Activated CD8-positive, alpha-beta T cell treated with anti-CD3 and anti-CD28 coated beads for 36 hours (primary cell): ENCODE results near the gene TMEM88. TPM values are rescaled to one million over a fixed set of nuclear protein-coding genes. Genes with fewer than 3 reads are reported as not detected.

Source experiments
- ATAC-seq: fragments of 200-7000 bp; cut with Tn5 transposase; one replicate; pipeline ENCODE4 v1.10.0; 2021; ENCODE audit warnings: mild to moderate bottlenecking, moderate library complexity
- CTCF ChIA-PET: fragments of 350-600 bp; sonication (Branson Sonifier 250); formaldehyde crosslinking; loops from one replicate; lab custom pipeline; 2021; ENCODE audit warnings: antibody characterized with exemption; lab: Charles Lee
- POLR2A ChIA-PET: fragments of 350-600 bp; sonication (Branson Sonifier 250); formaldehyde crosslinking; loops from one replicate; lab custom pipeline; 2021; ENCODE audit warnings: antibody characterized with exemption; lab: Charles Lee
- DNase-seq: peaks from one replicate; pipeline ENCODE4 v3.0.0-alpha.2; 2020
- H3K27ac Mint-ChIP-seq: one replicate; pipeline ENCODE4 v1.8.0; 2021; ENCODE audit warnings: mild to moderate bottlenecking, mixed read lengths
- H3K27me3 Mint-ChIP-seq: one replicate; pipeline ENCODE4 v1.8.0; 2021; ENCODE audit warnings: mixed read lengths
- H3K36me3 Mint-ChIP-seq: one replicate; pipeline ENCODE4 v1.8.0; 2021; ENCODE audit warnings: low read depth, mixed read lengths
- H3K4me1 Mint-ChIP-seq: one replicate; pipeline ENCODE4 v1.8.0; 2021; ENCODE audit warnings: low read depth, mixed read lengths
- H3K4me3 Mint-ChIP-seq: one replicate; pipeline ENCODE4 v1.8.0; 2021; ENCODE audit warnings: mild to moderate bottlenecking, moderate library complexity, mixed read lengths
- H3K9me3 Mint-ChIP-seq: one replicate; pipeline ENCODE4 v1.8.0; 2021; ENCODE audit warnings: mixed read lengths
- CTCF ChIP-seq: fragments of 200-600 bp; IDR thresholded peaks from one replicate; pipeline ENCODE4 v1.8.0; 2022; ENCODE audit warnings: antibody characterized with exemption, mild to moderate bottlenecking
- intact Hi-C: fragments of 100-400 bp; cut with micrococcal nuclease; formaldehyde crosslinking; loops from one replicate; pipeline ENCODE4 v1.10.0; 2022
- total RNA-seq, 2 experiments: library from RNA; stranded (reverse); gene quantifications; one replicate each; pipeline ENCODE4 v1.2.3, GENCODE V29; 2021

The TMEM88 gene
- total RNA-seq, 2 experiments from 2014 or later, result 2.4 to 2.9 TPM

- DNase-seq (no peak), ATAC-seq (peak; percentile 1)
- Mint-ChIP-seq H3K4me3 (peak overlapping the region; percentile 83), H3K9me3 (no peaks in the 10 kb centered on the region), H3K27me3 (no peaks in the 10 kb centered on the region), H3K36me3 (peaks cover 44% of the 10 kb centered on the region), H3K4me1 (peaks cover 52% of the 10 kb centered on the region), H3K27ac (peak overlapping the region; percentile 98)
- POLR2A ChIA-PET, result interaction anchor here (0.6 to 6.6 kb wide), 8 partner anchors 8 to 156 kb away, joined by 3 to 35 read pairs (median 4); partner anchors contain the start of genes NAA38, TMEM88 and TP53
- intact Hi-C loops, result loop anchor here (2.0 to 5.0 kb wide), 2 partner anchors 14 to 44 kb away; partner anchors contain the start of genes CHD3 and NAA38
- CTCF ChIA-PET, result interaction anchor here (1.0 to 1.8 kb wide), 3 partner anchors 8 to 14 kb away, joined by 3 to 5 read pairs (median 5); partner anchors contain the start of genes CYB5D1 and NAA38
- no peak for TF ChIP-seq CTCF
Measured at GRCh38 chr17:7843257-7843535, 11.7 kb upstream of the TMEM88 start.

DNA sequence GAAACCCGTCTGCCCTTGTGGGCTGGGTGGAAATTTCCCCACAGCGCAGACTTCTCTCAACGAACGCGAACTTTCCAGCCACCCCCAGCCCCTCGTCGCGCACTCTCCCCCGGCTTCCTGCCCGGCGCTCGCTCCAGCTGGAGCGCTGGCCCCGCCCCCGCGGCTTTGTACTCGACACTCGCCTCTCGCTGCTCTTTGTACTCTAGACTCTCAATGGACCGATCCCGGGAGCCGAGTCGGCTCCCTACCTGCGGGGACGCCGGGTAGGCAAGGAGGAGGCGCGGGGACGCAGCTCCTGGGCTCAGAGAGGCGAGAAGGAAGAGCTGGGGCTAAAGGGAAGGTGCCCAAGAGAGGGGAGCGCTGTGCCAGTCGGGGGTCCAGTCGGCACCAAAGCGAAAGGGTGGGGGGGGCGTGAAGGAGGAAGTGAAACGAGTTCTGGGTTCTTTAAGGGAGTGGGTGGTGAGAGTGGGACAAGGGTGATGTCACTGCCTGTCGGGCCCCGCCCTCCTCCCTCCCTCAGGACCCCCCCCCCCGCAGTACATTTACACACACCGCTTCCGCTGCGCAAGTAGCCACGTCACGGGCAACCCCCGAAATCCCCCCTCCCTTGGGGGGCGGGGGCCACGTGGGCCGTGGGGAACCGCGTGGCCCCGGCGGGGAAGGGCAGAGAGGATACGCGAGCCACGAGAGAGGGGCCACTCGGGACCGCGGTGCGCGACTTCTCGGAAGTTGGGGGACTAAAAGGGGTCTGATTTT lies 11.2 kb upstream of the TMEM88 start:
- H3K27ac Mint-ChIP-seq, result peak overlapping the region; percentile 98
- DNase-seq, result peak; percentile 94
- intact Hi-C loops, result loop anchor here (2.0 to 5.0 kb wide), 2 partner anchors 13 to 44 kb away; partner anchors contain the start of genes CHD3 and NAA38
- H3K4me3 Mint-ChIP-seq, result peak overlapping the region; percentile 83
- POLR2A ChIA-PET, result interaction anchor here (0.6 to 6.6 kb wide), 7 partner anchors 9 to 157 kb away, joined by 3 to 35 read pairs (median 5); partner anchors contain the start of genes NAA38, TMEM88 and TP53
- H3K4me1 Mint-ChIP-seq, result peaks cover 50% of the 10 kb centered on the region
- H3K27me3 Mint-ChIP-seq, result no peaks in the 10 kb centered on the region
- TF ChIP-seq CTCF, result no peak
- H3K9me3 Mint-ChIP-seq, result no peaks in the 10 kb centered on the region
- peak; percentile 25 for ATAC-seq
- peaks cover 45% of the 10 kb centered on the region for H3K36me3 Mint-ChIP-seq
- CTCF ChIA-PET, result interaction anchor here (1.0 to 1.8 kb wide), 2 partner anchors 9 to 14 kb away, joined by 3 to 5 read pairs; partner anchors contain the start of genes CYB5D1 and NAA38

- H3K36me3 Mint-ChIP-seq, result peaks cover 50% of the 10 kb centered on the region
Measured at GRCh38 chr17:7844292-7845154, 10.3 kb upstream of the TMEM88 start.

More at GRCh38 chr17:7844292-7845154, 10.3 kb upstream of the TMEM88 start:
- ATAC-seq, result peak; percentile 45
- peak overlapping the region; percentile 98 for H3K27ac Mint-ChIP-seq
- ChIA-PET POLR2A (interaction anchor here (0.6 to 8.2 kb wide), 6 partner anchors 9 to 538 kb away, joined by 3 to 74 read pairs (median 7); partner anchors contain the start of genes KDM6B, NAA38, TMEM88 and TP53), CTCF (interaction anchor here (0.7 to 1.8 kb wide), 11 partner anchors 10 to 157 kb away, joined by 3 to 21 read pairs (median 5); partner anchors contain the start of genes CYB5D1, KDM6B, NAA38 and TP53)
- no peaks in the 10 kb centered on the region for H3K9me3 Mint-ChIP-seq
- H3K4me3 Mint-ChIP-seq, result peak overlapping the region; percentile 83
- peak; percentile 91 for DNase-seq
- intact Hi-C loops, result loop anchor here (5.0 kb wide), 1 partner anchor 43 kb away; the partner anchor contains the start of gene CHD3
- no peaks in the 10 kb centered on the region for H3K27me3 Mint-ChIP-seq
- no peak for TF ChIP-seq CTCF
- peaks cover 45% of the 10 kb centered on the region for H3K4me1 Mint-ChIP-seq
